Measurements from ENCODE around the gene MOGAT2. TPM values are rescaled to one million over a fixed set of nuclear protein-coding genes. Genes with fewer than 3 reads are reported as not detected.

Gene MOGAT2
- not detected in 2 replicates for total RNA-seq

GRCh38 chr11:75717608-75718418 lies at the start of gene MOGAT2:
Gene MOGAT2 (plus strand): TSS chr11:75717838. CDS start chr11:75717889, 51 bp downstream.

GRCh38 chr11:75668451-75669297 lies 49.0 kb upstream of the MOGAT2 start, which contains the start of gene MAP6:
Gene MAP6 (minus strand): TSS chr11:75669038. CDS start chr11:75668369, 669 bp downstream.

DNA sequence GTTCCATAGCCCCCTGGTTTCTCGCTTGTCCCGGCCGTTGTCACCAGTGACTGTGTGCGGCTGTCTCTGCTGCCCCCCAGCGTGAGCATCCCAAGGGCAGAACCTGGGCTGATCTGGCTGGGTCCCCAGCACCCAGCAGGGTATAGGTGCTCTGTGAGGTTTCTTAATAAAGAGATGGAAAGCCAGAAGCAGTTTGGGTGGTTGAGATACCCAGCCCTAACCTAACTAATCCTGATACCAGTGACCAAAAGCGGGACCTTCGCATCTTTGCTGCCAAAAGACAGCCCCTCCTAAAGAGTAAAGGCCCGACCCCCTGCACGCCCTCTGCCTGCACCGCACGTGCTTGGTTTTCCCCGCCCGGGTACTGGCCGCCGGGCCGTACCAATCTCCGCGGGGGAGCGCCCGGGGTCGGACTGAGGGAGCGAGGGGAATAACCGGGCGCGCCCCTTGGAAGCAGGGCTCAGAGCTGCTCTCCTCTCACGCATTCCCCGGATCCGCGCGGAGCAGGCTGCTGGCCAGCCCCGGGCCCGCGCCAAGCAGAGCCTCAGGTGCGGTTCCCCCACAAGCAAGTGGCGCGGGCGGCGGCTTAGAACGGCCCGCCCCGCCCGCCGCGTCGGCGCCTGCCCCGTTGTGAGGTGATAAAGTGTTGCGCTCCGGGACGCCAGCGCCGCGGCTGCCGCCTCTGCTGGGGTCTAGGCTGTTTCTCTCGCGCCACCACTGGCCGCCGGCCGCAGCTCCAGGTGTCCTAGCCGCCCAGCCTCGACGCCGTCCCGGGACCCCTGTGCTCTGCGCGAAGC lies 50.7 kb downstream of the MOGAT2 start, which contains the start of gene DGAT2:
DGAT2 (plus strand) TSS at position 667 of the 797 bp plus-strand sequence. CDS start 214 bp downstream, outside the sequence.

Small RNA genes lying within 50 kb of the gene (small RNA-seq; reads per million reads assigned to genes)
- not detected for gene RN7SL786P

Other genes with a start within 250 kb of the MOGAT2 start
- gene GDPD5, start 191.9 kb upstream of the MOGAT2 start, total RNA-seq = 7.3 and 8.0 TPM in 2 replicates
- gene SERPINH1, start 155.6 kb upstream of the MOGAT2 start, total RNA-seq = 1,065 and 1,511 TPM in 2 replicates
- gene MAP6, start 48.8 kb upstream of the MOGAT2 start, total RNA-seq = 1.9 and 5.0 TPM in 2 replicates
- gene DGAT2, start 50.9 kb downstream of the MOGAT2 start, total RNA-seq = 0.49 and 0.81 TPM in 2 replicates
- gene UVRAG, start 97.4 kb downstream of the MOGAT2 start, total RNA-seq = 20.9 and 31.6 TPM in 2 replicates